CMK (cell line): ENCODE data around the gene GIGYF2.
"Not testable (repeated sequence)": the region's sequence is repeated elsewhere in the genome, so short reads cannot be mapped to it uniquely, and the experiment has no call there.

Experiments used
- DNase-seq: peaks from one replicate; pipeline ENCODE4 v3.0.0-alpha.2; 2010; ENCODE audit warnings: low read depth

GIGYF2 gene

GRCh38 chr2:232687382-232688160, 9.6 kb upstream of the GIGYF2 start:
- no peak for DNase-seq

- DNase-seq = no peak
Measured at GRCh38 chr2:232688201-232688600, 8.9 kb upstream of the GIGYF2 start.

GRCh38 chr2:232689152-232689910, 7.8 kb upstream of the GIGYF2 start:
- DNase-seq = no peak

GRCh38 chr2:232691117-232691516, 6.0 kb upstream of the GIGYF2 start:
- DNase-seq = not testable (repeated sequence)

- no peak for DNase-seq
Measured at GRCh38 chr2:232693344-232693743, 3.8 kb upstream of the GIGYF2 start.

- no peak for DNase-seq
Measured at GRCh38 chr2:232696609-232697058, 497 bp upstream of the GIGYF2 start.

GRCh38 chr2:232697807-232698110, 628 bp downstream of the GIGYF2 start:
- DNase-seq = no peak

GRCh38 chr2:232698556-232699091, 1.5 kb downstream of the GIGYF2 start:
- no peak for DNase-seq

GRCh38 chr2:232699110-232699509, 2.0 kb downstream of the GIGYF2 start:
- no peak for DNase-seq

GRCh38 chr2:232700154-232700553, 3.0 kb downstream of the GIGYF2 start:
- DNase-seq = no peak

- no peak for DNase-seq
Measured at GRCh38 chr2:232707076-232707475, 9.9 kb downstream of the GIGYF2 start.

- DNase-seq = no peak
Measured at GRCh38 chr2:232713505-232713904, 16.4 kb downstream of the GIGYF2 start.

- DNase-seq = no peak
Measured at GRCh38 chr2:232714969-232715368, 17.8 kb downstream of the GIGYF2 start.

- not testable (repeated sequence) for DNase-seq
Measured at GRCh38 chr2:232720056-232720455, 22.9 kb downstream of the GIGYF2 start.

GRCh38 chr2:232721261-232721660, 24.1 kb downstream of the GIGYF2 start:
- DNase-seq = no peak

- no peak for DNase-seq
Measured at GRCh38 chr2:232721882-232722281, 24.8 kb downstream of the GIGYF2 start.

GRCh38 chr2:232723027-232723426, 25.9 kb downstream of the GIGYF2 start:
- no peak for DNase-seq

GRCh38 chr2:232728785-232729184, 31.7 kb downstream of the GIGYF2 start:
- no peak for DNase-seq

- DNase-seq = no peak
Measured at GRCh38 chr2:232731470-232731869, 34.3 kb downstream of the GIGYF2 start.

- DNase-seq = no peak
Measured at GRCh38 chr2:232741294-232741693, 44.2 kb downstream of the GIGYF2 start.

- DNase-seq = no peak
Measured at GRCh38 chr2:232741972-232742371, 44.8 kb downstream of the GIGYF2 start.

GRCh38 chr2:232744963-232745362, 47.8 kb downstream of the GIGYF2 start:
- no peak for DNase-seq

- DNase-seq = no peak
Measured at GRCh38 chr2:232748038-232748437, 50.9 kb downstream of the GIGYF2 start.
